ENCODE results near the gene USP30.

DNA sequence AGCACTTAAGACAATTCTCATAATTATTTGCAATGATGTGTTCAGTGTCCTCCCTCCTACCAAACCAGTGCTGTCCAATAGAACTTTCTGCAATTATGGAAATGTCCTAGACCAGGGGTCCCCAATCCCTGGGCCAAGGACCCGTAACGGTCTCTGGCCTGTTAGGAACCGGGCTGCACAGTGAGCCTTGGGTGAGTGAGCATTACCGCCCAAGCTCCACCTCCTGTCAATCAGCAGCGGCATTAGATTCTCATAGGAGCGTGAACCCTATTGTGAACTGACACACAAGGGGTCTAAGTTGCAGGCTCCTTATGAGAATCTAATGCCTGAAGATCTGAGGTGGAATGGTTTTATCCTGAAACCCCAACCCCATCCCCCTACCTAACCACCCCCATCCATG lies 35.4 kb upstream of the USP30 start:
- TF ChIP-seq, protein P1, sequence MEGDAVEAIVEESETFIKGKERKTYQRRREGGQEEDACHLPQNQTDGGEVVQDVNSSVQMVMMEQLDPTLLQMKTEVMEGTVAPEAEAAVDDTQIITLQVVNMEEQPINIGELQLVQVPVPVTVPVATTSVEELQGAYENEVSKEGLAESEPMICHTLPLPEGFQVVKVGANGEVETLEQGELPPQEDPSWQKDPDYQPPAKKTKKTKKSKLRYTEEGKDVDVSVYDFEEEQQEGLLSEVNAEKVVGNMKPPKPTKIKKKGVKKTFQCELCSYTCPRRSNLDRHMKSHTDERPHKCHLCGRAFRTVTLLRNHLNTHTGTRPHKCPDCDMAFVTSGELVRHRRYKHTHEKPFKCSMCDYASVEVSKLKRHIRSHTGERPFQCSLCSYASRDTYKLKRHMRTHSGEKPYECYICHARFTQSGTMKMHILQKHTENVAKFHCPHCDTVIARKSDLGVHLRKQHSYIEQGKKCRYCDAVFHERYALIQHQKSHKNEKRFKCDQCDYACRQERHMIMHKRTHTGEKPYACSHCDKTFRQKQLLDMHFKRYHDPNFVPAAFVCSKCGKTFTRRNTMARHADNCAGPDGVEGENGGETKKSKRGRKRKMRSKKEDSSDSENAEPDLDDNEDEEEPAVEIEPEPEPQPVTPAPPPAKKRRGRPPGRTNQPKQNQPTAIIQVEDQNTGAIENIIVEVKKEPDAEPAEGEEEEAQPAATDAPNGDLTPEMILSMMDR (IDR thresholded peaks at IDR 0.05) = no peak
- TF ChIP-seq POLR2A (IDR thresholded peaks at IDR 0.05) (no peak), POLR2AphosphoS5 (IDR thresholded peaks at IDR 0.05) (no peak)

Measured in breast epithelium (tissue), 3 donors.